ENCODE data around the gene MAGEB2.

DNA sequence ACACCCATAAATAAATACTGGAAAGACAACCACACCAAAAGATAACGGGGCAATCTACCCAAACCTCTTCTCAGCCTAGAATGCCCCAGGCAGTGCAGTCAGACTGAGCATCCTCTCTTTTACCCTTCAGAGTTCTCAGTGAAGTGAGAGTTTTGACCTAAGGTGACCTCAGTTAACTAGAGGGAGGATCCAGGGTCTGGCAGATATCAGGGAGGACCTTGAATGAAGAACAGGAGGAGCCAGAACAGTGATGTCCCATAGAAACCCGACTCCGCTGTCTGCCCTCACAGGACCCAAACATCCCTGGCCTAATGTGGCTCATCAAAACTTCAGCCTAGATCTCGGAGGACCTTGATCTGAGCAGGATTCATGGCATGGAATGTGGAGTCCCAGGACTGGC, 15.0 kb downstream of the MAGEB2 start, which contains the start of gene MAGEB3:
- TF ChIP-seq, protein P1, sequence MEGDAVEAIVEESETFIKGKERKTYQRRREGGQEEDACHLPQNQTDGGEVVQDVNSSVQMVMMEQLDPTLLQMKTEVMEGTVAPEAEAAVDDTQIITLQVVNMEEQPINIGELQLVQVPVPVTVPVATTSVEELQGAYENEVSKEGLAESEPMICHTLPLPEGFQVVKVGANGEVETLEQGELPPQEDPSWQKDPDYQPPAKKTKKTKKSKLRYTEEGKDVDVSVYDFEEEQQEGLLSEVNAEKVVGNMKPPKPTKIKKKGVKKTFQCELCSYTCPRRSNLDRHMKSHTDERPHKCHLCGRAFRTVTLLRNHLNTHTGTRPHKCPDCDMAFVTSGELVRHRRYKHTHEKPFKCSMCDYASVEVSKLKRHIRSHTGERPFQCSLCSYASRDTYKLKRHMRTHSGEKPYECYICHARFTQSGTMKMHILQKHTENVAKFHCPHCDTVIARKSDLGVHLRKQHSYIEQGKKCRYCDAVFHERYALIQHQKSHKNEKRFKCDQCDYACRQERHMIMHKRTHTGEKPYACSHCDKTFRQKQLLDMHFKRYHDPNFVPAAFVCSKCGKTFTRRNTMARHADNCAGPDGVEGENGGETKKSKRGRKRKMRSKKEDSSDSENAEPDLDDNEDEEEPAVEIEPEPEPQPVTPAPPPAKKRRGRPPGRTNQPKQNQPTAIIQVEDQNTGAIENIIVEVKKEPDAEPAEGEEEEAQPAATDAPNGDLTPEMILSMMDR (IDR thresholded peaks at IDR 0.05) = no peak
- TF ChIP-seq POLR2A (IDR thresholded peaks at IDR 0.05) = no peak
